Esophagus squamous epithelium (tissue), 4 donors: ENCODE measurements around the gene NMUR2.

Experiments
- CTCF ChIP-seq, 6 experiments: fragments of 450-650 bp in 4 of 6; fragments of 200-600 bp in 2 of 6; sonication (generic) in 2 of 6; IDR thresholded peaks; one replicate each; pipeline ENCODE4 v1.5.1; 2016 to 2019; ENCODE audit warnings: antibody characterized with exemption in 6 of 6, mild to moderate bottlenecking in 4 of 6, moderate library complexity in 4 of 6
- POLR2A ChIP-seq, 4 donors: fragments of 450-650 bp; IDR thresholded peaks; one replicate each; pipeline ENCODE4 v1.6.1; 2017; ENCODE audit warnings: antibody characterized with exemption in 4 of 4, mild to moderate bottlenecking in 4 of 4, moderate library complexity in 3 of 4

- no peak for TF ChIP-seq CTCF (IDR thresholded peaks at IDR 0.05)
- no peak for TF ChIP-seq POLR2A (IDR thresholded peaks at IDR 0.05)
Measured at GRCh38 chr5:152364899-152365298, 40.2 kb downstream of the NMUR2 start.
